HepG2 (cell line): ENCODE measurements around the gene CIAO2B. TPM values are rescaled to one million over a fixed set of nuclear protein-coding genes. Genes with fewer than 3 reads are reported as not detected.

ENCODE experiments used
- ATAC-seq: fragments of 200-7000 bp; cut with Tn5 transposase; 3 replicates; pipeline ENCODE4 v1.9.1; 2020; ENCODE audit warnings: mild to moderate bottlenecking, moderate library complexity
- BruUV-seq: library from RNA; stranded (reverse); fragments of 400-500 nt; replicated peaks from 2 replicates; lab custom pipeline; 2021; lab: Mats Ljungman, UMichigan
- CTCF ChIA-PET: fragments of 300-600 bp; formaldehyde crosslinking; extraction: SDS; loops from one replicate; lab custom pipeline; 2021; ENCODE audit warnings: low total read pairs, inconsistent platforms, low intra/inter-chr PET ratio; lab: Yijun Ruan, JAX
- POLR2A ChIA-PET: fragments of 350-600 bp; sonication (Branson Sonifier 250); formaldehyde crosslinking; loops from one replicate; lab custom pipeline; 2020; ENCODE audit warnings: antibody characterized with exemption, inconsistent platforms; lab: Yijun Ruan, JAX
- DNase-seq: peaks from one replicate; pipeline ENCODE4 v3.0.0-alpha.2; 2015; ENCODE audit warnings: low spot score
- FAIRE-seq: peaks from 3 replicates; lab custom pipeline; 2011; peaks lifted over from hg19 to GRCh38; lab: Jason Lieb, UNC
- H2AFZ ChIP-seq: one replicate; pipeline ENCODE4 v1.6.1; 2011; ENCODE audit warnings: low read length, inconsistent platforms
- H3K27ac ChIP-seq: fragments of 300-600 bp; 3 replicates; pipeline ENCODE4 v1.8.0; 2011; ENCODE audit warnings: mixed run types, mild to moderate bottlenecking, mixed read lengths, low read length, inconsistent platforms; ENCODE audit not compliant: insufficient read depth; ENCODE audit errors: extremely low read length
- H3K27me3 ChIP-seq, 2 experiments: fragments of 200-600 bp in 1 of 2; 2 replicates in 1 of 2; 3 replicates in 1 of 2; pipeline versions ENCODE4 v1.6.0 to v1.8.0; 2011; ENCODE audit warnings: low read length in 2 of 2, mild to moderate bottlenecking in 2 of 2, moderate library complexity in 2 of 2, inconsistent platforms in 1 of 2; ENCODE audit not compliant: insufficient read depth in 2 of 2, control insufficient read depth in 1 of 2
- H3K36me3 ChIP-seq, 2 experiments: fragments of 200-600 bp in 1 of 2; replicated peaks in 1 of 2; 2 replicates in 1 of 2; 3 replicates in 1 of 2; pipeline versions ENCODE4 v1.5.1 to v1.8.0; 2011; ENCODE audit warnings: low read length in 2 of 2, inconsistent platforms in 1 of 2; ENCODE audit not compliant: insufficient read depth in 2 of 2, control insufficient read depth in 1 of 2
- H3K4me1 ChIP-seq: 2 replicates; pipeline ENCODE4 v1.5.1; 2012; ENCODE audit warnings: low read length, inconsistent platforms; ENCODE audit not compliant: insufficient read depth
- H3K4me2 ChIP-seq: 2 replicates; pipeline ENCODE4 v1.6.0; 2011; ENCODE audit warnings: low read depth, low read length, inconsistent platforms
- H3K4me3 ChIP-seq, 3 experiments: fragments of 200-600 bp in 1 of 3; sonication (generic), shearing (Covaris generic) in 1 of 3; replicated peaks in 1 of 3; 2 replicates each; pipeline ENCODE4 v1.5.1; 2011 to 2016; ENCODE audit warnings: low read length in 3 of 3, inconsistent platforms in 2 of 3, low read depth in 2 of 3, mild to moderate bottlenecking in 2 of 3, control low read depth in 1 of 3, mixed read lengths in 1 of 3; ENCODE audit not compliant: insufficient read depth in 1 of 3
- H3K79me2 ChIP-seq: one replicate; pipeline ENCODE4 v1.6.1; 2011; ENCODE audit warnings: low read length, inconsistent platforms; ENCODE audit not compliant: insufficient read depth
- H3K9ac ChIP-seq: 2 replicates; pipeline ENCODE4 v1.6.0; 2011; ENCODE audit warnings: mild to moderate bottlenecking, low read depth, low read length, inconsistent platforms; ENCODE audit not compliant: insufficient read depth
- H3K9me3 ChIP-seq: 2 replicates; pipeline ENCODE4 v1.5.1; 2012; ENCODE audit warnings: mild to moderate bottlenecking, low read length
- H4K20me1 ChIP-seq: 2 replicates; pipeline ENCODE4 v1.6.0; 2011; ENCODE audit warnings: inconsistent platforms, mild to moderate bottlenecking, low read length, moderate library complexity; ENCODE audit not compliant: insufficient read depth
- ARNT2 ChIP-seq: sonication (generic); formaldehyde crosslinking; IDR thresholded peaks from 2 replicates; pipeline ENCODE4 v1.8.0; 2022; ENCODE audit warnings: mild to moderate bottlenecking, low read depth, missing genetic modification reagents, moderate library complexity
- HDAC1 ChIP-seq: sonication (generic); formaldehyde crosslinking; IDR thresholded peaks from 2 replicates; pipeline ENCODE4 v1.5.1; 2020; ENCODE audit warnings: mild to moderate bottlenecking, missing genetic modification reagents
- HOXA7 ChIP-seq: sonication (generic); formaldehyde crosslinking; IDR thresholded peaks from 2 replicates; pipeline ENCODE4 v1.8.1; 2022; ENCODE audit warnings: mild to moderate bottlenecking, missing genetic modification reagents, moderate library complexity
- IKZF4 ChIP-seq: sonication (generic); formaldehyde crosslinking; IDR thresholded peaks from 2 replicates; pipeline ENCODE4 v1.5.1; 2020; ENCODE audit warnings: borderline replicate concordance, mild to moderate bottlenecking, low read depth, missing genetic modification reagents; ENCODE audit errors: not compliant biosample characterization
- KDM2A ChIP-seq: sonication (generic); formaldehyde crosslinking; IDR thresholded peaks from 2 replicates; pipeline ENCODE4 v1.4.0; 2020; ENCODE audit warnings: low read depth, missing genetic modification reagents, borderline replicate concordance
- MAZ ChIP-seq, 2 experiments: sonication (generic) in 1 of 2; formaldehyde crosslinking in 1 of 2; IDR thresholded peaks; 2 replicates each; pipeline versions ENCODE4 v1.5.0 to v1.6.1; 2012 to 2020; ENCODE audit warnings: low read depth in 2 of 2, mild to moderate bottlenecking in 2 of 2, borderline replicate concordance in 1 of 2, improper control_type of control experiment in 1 of 2, low read length in 1 of 2, missing genetic modification reagents in 1 of 2, moderate library complexity in 1 of 2
- PITX1 ChIP-seq: sonication (generic); formaldehyde crosslinking; IDR thresholded peaks from 2 replicates; pipeline ENCODE4 v1.5.1; 2020; ENCODE audit warnings: mild to moderate bottlenecking, missing genetic modification reagents
- RXRA ChIP-seq: sonication (generic); formaldehyde crosslinking; IDR thresholded peaks from 2 replicates; pipeline ENCODE4 v1.5.1; 2020; ENCODE audit warnings: missing genetic modification reagents
- SRSF9 ChIP-seq: fragments of 200-400 bp; formaldehyde crosslinking; IDR thresholded peaks from 2 replicates; pipeline ENCODE4 v1.6.1; 2018; ENCODE audit warnings: borderline replicate concordance, mild to moderate bottlenecking, low read depth, low read length; ENCODE audit not compliant: insufficient read depth, poor library complexity, severe bottlenecking
- YEATS2 ChIP-seq: sonication (generic); formaldehyde crosslinking; IDR thresholded peaks from 2 replicates; pipeline ENCODE4 v1.4.0; 2020; ENCODE audit warnings: missing genetic modification reagents, borderline replicate concordance
- ZNF292 ChIP-seq: sonication (generic); formaldehyde crosslinking; IDR thresholded peaks from 2 replicates; pipeline ENCODE4 v1.8.1; 2022; ENCODE audit warnings: mild to moderate bottlenecking, low read depth, missing genetic modification reagents, borderline replicate concordance
- ZNF772 ChIP-seq: sonication (generic); formaldehyde crosslinking; IDR thresholded peaks from 2 replicates; pipeline ENCODE4 v1.5.0; 2020; ENCODE audit warnings: mild to moderate bottlenecking, missing genetic modification reagents
- ZNF776 ChIP-seq: sonication (generic); formaldehyde crosslinking; IDR thresholded peaks from 2 replicates; pipeline ENCODE4 v1.4.0; 2020; ENCODE audit warnings: mild to moderate bottlenecking, missing genetic modification reagents
- ZSCAN29 ChIP-seq: sonication (generic); formaldehyde crosslinking; conservative IDR thresholded peaks from 2 replicates; pipeline ENCODE4 v1.4.0; 2020; ENCODE audit warnings: mild to moderate bottlenecking, missing genetic modification reagents
- WGBS: methylation state at CpG from one replicate; pipeline ENCODE4 v1.1.6; 2017; ENCODE audit warnings: low lambda C conversion rate; 5-methylcytosine and 5-hydroxymethylcytosine counted together
- in situ Hi-C: cut with HindIII; loops from 2 replicates; pipeline ENCODE4 v1.10.0; 2017; ENCODE audit warnings: low pct_unique_long_range_greater_than_20kb; ENCODE audit not compliant: extremely low pct_ligation_motif_present
- intact Hi-C: fragments of 100-400 bp; cut with micrococcal nuclease; formaldehyde crosslinking; loops from one replicate; pipeline ENCODE4 v1.10.0; 2022; ENCODE audit not compliant: unreplicated experiment
- polyA plus RNA-seq, 8 experiments: library from polyadenylated mRNA; depleted of rRNA in 3 of 8; stranded (reverse) in 7 of 8; unstranded in 1 of 8; fragments of >200 nt; fragmentation: Illumina TruSeq in 4 of 8; extraction: Trizol in 4 of 8; gene quantifications; 2 replicates each; pipeline versions ENCODE4 v1.2.1 to v1.2.3, GENCODE V29; 2011 to 2016; ENCODE audit warnings: low read depth in 4 of 8, missing spikeins in 1 of 8, mixed read lengths in 1 of 8; ENCODE audit not compliant: insufficient read depth in 1 of 8
- total RNA-seq, 5 experiments: library from RNA; depleted of rRNA; stranded (reverse); fragments of >200 nt; fragmentation: Illumina TruSeq; extraction: Trizol; gene quantifications; 2 replicates each; pipeline ENCODE4 v1.2.3, GENCODE V29; 2016; ENCODE audit warnings: low read depth in 1 of 5
- TF ChIP-seq, protein P1 (sequence below): sonication (generic); formaldehyde crosslinking; IDR thresholded peaks from 2 replicates; pipeline ENCODE4 v1.4.0; 2020; ENCODE audit warnings: missing genetic modification reagents
- TF ChIP-seq, protein P2 (sequence below): sonication (generic); formaldehyde crosslinking; conservative IDR thresholded peaks from 2 replicates; pipeline ENCODE4 v1.8.1; 2023; ENCODE audit warnings: missing genetic modification reagents
- TF ChIP-seq, protein P3 (sequence below): sonication (generic); formaldehyde crosslinking; IDR thresholded peaks from 2 replicates; pipeline ENCODE4 v1.4.0; 2020; ENCODE audit warnings: mild to moderate bottlenecking, missing genetic modification reagents
- TF ChIP-seq, protein P4 (sequence below): sonication (generic); formaldehyde crosslinking; IDR thresholded peaks from 2 replicates; pipeline ENCODE4 v1.4.0; 2020; ENCODE audit warnings: missing genetic modification reagents; ENCODE audit errors: not compliant biosample characterization

CIAO2B gene
- total and polyA plus RNA-seq, 2 of the 13 experiments (the other 11 are each of a cell fraction or from before 2014, with no cell fraction given), result 157 to 293 TPM

DNA sequence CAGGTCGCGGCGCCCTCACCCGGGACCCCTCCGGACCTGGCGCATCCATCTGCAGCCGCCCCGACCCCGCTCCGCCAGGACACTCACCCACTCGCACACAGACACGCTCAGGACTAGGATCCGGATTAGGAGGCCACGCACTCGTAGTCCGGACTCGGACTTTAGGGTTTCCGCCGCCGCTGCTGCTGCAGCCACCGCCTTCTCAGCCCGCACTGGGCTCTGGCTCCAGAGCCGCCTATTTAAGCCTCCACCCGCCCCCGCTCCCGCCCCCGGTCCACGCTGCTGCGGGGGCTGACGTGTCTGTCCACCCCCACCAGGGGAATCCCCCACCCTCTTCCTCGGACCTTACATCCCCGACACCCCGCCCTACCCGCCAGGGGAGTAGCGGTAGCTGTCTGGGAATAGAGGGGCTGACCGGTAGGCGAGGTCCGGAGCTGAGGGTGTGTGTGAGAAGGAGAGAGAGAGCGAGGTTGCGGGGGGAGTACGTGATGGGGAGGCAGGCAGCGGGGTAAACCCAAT lies 8.8 kb downstream of the CIAO2B start, which contains the start of gene RRAD:
Gene RRAD, minus strand, starts transcription at position 214 of the 519 bp plus-strand sequence. CDS start 356 bp downstream, outside the sequence.
- H3K36me3 ChIP-seq, result no peaks in the 10 kb centered on the region
- BruUV-seq, result no TSS peak
- ATAC-seq (peak; percentile 23), DNase-seq (no peak), FAIRE-seq (no peak)
- in situ Hi-C loops, result no loop called here
- H3K4me1 ChIP-seq, result peaks cover 42% of the 10 kb centered on the region
- no peaks in the 10 kb centered on the region for H3K79me2 ChIP-seq
- peak within 1 kb of the TSS; percentile 77 for H3K4me2 ChIP-seq
- H3K9ac ChIP-seq, result no peak within 1 kb of the TSS; the same call in 1 of the 2 replicates
- no peak within 1 kb of the TSS for H3K27ac ChIP-seq
- ChIA-PET CTCF (interaction anchor here (2.6 kb wide), 1 partner anchor 29 kb away, joined by 37 read pairs; no protein-coding TSS in a partner anchor), POLR2A (interaction anchor here (0.8 to 3.8 kb wide), 3 partner anchors 9 to 25 kb away, joined by 4 to 23 read pairs (median 16); partner anchors contain the start of gene CIAO2B)
- 9% methylated on average over 32 of the region's 42 CpGs for WGBS
- no peaks in the 10 kb centered on the region for H4K20me1 ChIP-seq
- H3K4me3 ChIP-seq, result peak within 1 kb of the TSS; percentile 40 to 73 (median 56); a peak in 5 of 6 replicates
- intact Hi-C loops, result no loop called here
- H3K9me3 ChIP-seq, result no peaks in the 10 kb centered on the region
- H3K27me3 ChIP-seq, result peaks cover 5 to 22% of the 10 kb centered on the region in 2 experiments; a peak in 4 of 5 replicates
- H2AFZ ChIP-seq, result no peak within 1 kb of the TSS
- TF ChIP-seq RXRA (0 out of 2 replicates have a peak, but pooled peaks have one; percentile 1), ZNF292 (CRISPR knock-in tag) (no peak), SRSF9 (no peak), ZNF776 (CRISPR knock-in tag) (0 out of 2 replicates have a peak, but pooled peaks have one; percentile 10), YEATS2 (CRISPR knock-in tag) (no peak), ZNF772 (no peak), KDM2A (CRISPR knock-in tag) (0 out of 2 replicates have a peak, but pooled peaks have one; percentile 5), IKZF4 (no peak), HDAC1 (CRISPR knock-in tag) (0 out of 2 replicates have a peak, but pooled peaks have one; percentile 10), PITX1 (CRISPR knock-in tag) (no peak), ARNT2 (CRISPR knock-in tag) (0 out of 2 replicates have a peak, but pooled peaks have one; percentile 11), ZSCAN29 (CRISPR knock-in tag) (peak; percentile 64; the same call in 1 of the 2 replicates), MAZ (IDR thresholded peaks at IDR 0.05; ENCODE audit: borderline replicate concordance, low read depth, low read length) (no peak), MAZ (CRISPR knock-in tag; IDR thresholded peaks at IDR 0.05; ENCODE audit: low read depth) (0 out of 2 replicates have a peak, but pooled peaks have one; percentile 6), HOXA7 (CRISPR knock-in tag) (no peak)
- TF ChIP-seq, protein P1, sequence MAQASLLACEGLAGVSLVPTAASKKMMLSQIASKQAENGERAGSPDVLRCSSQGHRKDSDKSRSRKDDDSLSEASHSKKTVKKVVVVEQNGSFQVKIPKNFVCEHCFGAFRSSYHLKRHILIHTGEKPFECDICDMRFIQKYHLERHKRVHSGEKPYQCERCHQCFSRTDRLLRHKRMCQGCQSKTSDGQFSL (CRISPR knock-in tag), result no peak
- TF ChIP-seq, protein P2, sequence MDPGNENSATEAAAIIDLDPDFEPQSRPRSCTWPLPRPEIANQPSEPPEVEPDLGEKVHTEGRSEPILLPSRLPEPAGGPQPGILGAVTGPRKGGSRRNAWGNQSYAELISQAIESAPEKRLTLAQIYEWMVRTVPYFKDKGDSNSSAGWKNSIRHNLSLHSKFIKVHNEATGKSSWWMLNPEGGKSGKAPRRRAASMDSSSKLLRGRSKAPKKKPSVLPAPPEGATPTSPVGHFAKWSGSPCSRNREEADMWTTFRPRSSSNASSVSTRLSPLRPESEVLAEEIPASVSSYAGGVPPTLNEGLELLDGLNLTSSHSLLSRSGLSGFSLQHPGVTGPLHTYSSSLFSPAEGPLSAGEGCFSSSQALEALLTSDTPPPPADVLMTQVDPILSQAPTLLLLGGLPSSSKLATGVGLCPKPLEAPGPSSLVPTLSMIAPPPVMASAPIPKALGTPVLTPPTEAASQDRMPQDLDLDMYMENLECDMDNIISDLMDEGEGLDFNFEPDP (CRISPR knock-in tag), result no peak
- TF ChIP-seq, protein P3, sequence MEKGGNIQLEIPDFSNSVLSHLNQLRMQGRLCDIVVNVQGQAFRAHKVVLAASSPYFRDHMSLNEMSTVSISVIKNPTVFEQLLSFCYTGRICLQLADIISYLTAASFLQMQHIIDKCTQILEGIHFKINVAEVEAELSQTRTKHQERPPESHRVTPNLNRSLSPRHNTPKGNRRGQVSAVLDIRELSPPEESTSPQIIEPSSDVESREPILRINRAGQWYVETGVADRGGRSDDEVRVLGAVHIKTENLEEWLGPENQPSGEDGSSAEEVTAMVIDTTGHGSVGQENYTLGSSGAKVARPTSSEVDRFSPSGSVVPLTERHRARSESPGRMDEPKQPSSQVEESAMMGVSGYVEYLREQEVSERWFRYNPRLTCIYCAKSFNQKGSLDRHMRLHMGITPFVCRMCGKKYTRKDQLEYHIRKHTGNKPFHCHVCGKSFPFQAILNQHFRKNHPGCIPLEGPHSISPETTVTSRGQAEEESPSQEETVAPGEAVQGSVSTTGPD, result no peak
- TF ChIP-seq, protein P4, sequence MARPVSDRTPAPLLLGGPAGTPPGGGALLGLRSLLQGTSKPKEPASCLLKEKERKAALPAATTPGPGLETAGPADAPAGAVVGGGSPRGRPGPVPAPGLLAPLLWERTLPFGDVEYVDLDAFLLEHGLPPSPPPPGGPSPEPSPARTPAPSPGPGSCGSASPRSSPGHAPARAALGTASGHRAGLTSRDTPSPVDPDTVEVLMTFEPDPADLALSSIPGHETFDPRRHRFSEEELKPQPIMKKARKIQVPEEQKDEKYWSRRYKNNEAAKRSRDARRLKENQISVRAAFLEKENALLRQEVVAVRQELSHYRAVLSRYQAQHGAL, result no peak
